Measurements from ENCODE around the gene LZTS3. TPM values are rescaled to one million over a fixed set of nuclear protein-coding genes. Genes with fewer than 3 reads are reported as not detected.

LZTS3 gene
- total and polyA plus RNA-seq, 2 of the 13 experiments (the other 11 are each of a cell fraction or from before 2014, with no cell fraction given), result 10.1 to 31.3 TPM

DNA sequence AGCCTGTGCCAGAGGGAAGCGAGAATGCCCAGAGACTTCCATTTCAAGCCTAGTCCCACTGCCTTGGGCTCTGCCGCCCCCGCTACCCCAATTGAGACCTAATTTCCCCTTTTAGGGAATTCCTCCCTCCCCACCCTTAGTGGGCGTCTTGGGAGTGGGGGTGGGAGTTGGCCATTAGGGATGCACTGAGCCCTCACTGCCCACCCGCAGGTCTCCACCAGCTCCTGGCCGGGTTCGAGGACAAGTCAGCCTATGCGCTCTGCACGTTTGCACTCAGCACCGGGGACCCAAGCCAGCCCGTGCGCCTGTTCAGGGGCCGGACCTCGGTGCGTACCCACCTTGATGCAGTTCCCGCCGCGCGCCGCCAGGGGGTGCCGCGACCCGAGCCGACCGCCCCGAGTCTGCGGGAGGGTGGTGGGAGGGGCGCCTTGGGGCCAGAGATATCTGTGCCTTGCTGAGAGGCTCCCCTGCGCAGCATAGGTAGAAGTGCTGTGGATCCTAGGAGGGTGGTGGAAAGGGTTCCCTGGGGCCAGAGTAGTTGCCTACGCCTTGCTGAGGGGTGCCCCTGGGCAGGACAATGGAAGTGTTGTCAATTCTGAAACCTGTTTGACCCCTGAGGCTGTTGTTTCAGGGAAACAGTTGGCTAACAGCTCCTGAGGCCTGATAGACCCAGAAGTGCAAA, 45.1 kb upstream of the LZTS3 start:
- CTCF ChIA-PET (ENCODE audit: low intra/inter-chr PET ratio, low total read pairs), result interaction anchor here (1.3 to 3.9 kb wide), 6 partner anchors 20 to 165 kb away, joined by 4 to 86 read pairs (median 6); partner anchors contain the start of gene SLC4A11
- Histone ChIP-seq H3K9me3 (ENCODE audit: low read length) (no peaks in the 10 kb centered on the region), H3K9ac (ENCODE audit: insufficient read depth, low read depth, low read length) (0 out of 2 replicates have a peak overlapping the region, but pooled peaks have one; percentile 14), H3K4me2 (ENCODE audit: low read depth, low read length) (peak overlapping the region; percentile 64), H3K4me1 (ENCODE audit: insufficient read depth, low read length) (peaks cover 56% of the 10 kb centered on the region), H3K79me2 (ENCODE audit: insufficient read depth, low read length) (no peaks in the 10 kb centered on the region), H3K27ac (ENCODE audit: extremely low read length, insufficient read depth, low read length) (peak overlapping the region; percentile 27), H4K20me1 (ENCODE audit: insufficient read depth, low read length) (no peaks in the 10 kb centered on the region), H2AFZ (ENCODE audit: low read length) (no peak overlapping the region), H3K4me3 (replicated peaks in 1 of 3; ENCODE audit: insufficient read depth in 1 of 3, low read depth in 2 of 3, low read length in 3 of 3) (peak overlapping the region in 1 of 3 experiments; percentile 17; a peak in 1 of 6 replicates), H3K27me3 (ENCODE audit: control insufficient read depth in 1 of 2, insufficient read depth in 2 of 2, low read length in 2 of 2) (no peaks in the 10 kb centered on the region), H3K36me3 (replicated peaks in 1 of 2; ENCODE audit: control insufficient read depth in 1 of 2, insufficient read depth in 2 of 2, low read length in 2 of 2) (peaks cover 25 to 43% of the 10 kb centered on the region in 2 experiments)
- peak; percentile 74 for ATAC-seq
- POLR2A ChIA-PET, result interaction anchor here (1.1 to 10.0 kb wide), 5 partner anchors 7 to 31 kb away, joined by 3 to 149 read pairs (median 8); partner anchors contain the start of gene ITPA
- intact Hi-C loops (cut with micrococcal nuclease; ENCODE audit: unreplicated experiment), result loop anchor here (1.0 kb wide), 3 partner anchors 32 to 98 kb away; no protein-coding TSS in a partner anchor
- FAIRE-seq, result peak; percentile 48
- 36% methylated on average over 14 of the region's 30 CpGs for WGBS (ENCODE audit: low lambda C conversion rate)
- peak; percentile 75 for DNase-seq (ENCODE audit: low spot score)
- in situ Hi-C loops (cut with HindIII; ENCODE audit: extremely low pct_ligation_motif_present, low pct_unique_long_range_greater_than_20kb), result loop anchor here (5.0 kb wide), 1 partner anchor 34 kb away; no protein-coding TSS in a partner anchor
- no TSS peak for BruUV-seq (replicated peaks)
- TF ChIP-seq, protein P1, sequence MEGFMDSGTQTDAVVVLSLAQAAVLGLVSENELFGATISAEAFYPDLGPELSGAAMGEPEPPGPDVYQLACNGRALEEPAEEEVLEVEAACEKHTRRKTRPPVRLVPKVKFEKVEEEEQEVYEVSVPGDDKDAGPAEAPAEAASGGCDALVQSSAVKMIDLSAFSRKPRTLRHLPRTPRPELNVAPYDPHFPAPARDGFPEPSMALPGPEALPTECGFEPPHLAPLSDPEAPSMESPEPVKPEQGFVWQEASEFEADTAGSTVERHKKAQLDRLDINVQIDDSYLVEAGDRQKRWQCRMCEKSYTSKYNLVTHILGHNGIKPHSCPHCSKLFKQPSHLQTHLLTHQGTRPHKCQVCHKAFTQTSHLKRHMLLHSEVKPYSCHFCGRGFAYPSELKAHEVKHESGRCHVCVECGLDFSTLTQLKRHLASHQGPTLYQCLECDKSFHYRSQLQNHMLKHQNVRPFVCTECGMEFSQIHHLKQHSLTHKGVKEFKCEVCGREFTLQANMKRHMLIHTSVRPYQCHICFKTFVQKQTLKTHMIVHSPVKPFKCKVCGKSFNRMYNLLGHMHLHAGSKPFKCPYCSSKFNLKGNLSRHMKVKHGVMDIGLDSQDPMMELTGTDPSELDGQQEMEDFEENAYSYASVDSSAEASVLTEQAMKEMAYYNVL (CRISPR knock-in tag; IDR thresholded peaks at IDR 0.05; ENCODE audit: borderline replicate concordance), result peak; percentile 28; the same call in 1 of the 2 replicates
- TF ChIP-seq AGO1 (IDR thresholded peaks at IDR 0.05; ENCODE audit: low read depth, low read length, poor library complexity, severe bottlenecking) (peak; percentile 71), ZNF432 (CRISPR knock-in tag; IDR thresholded peaks at IDR 0.05; ENCODE audit: borderline replicate concordance) (no peak), ZNF83 (CRISPR knock-in tag; IDR thresholded peaks at IDR 0.05; ENCODE audit: borderline replicate concordance) (peak; percentile 93; the same call in 1 of the 2 replicates), GATAD1 (CRISPR knock-in tag; IDR thresholded peaks at IDR 0.05) (peak; percentile 71), SMARCE1 (IDR thresholded peaks at IDR 0.05; ENCODE audit: borderline replicate concordance) (no peak), KLF15 (CRISPR knock-in tag; IDR thresholded peaks at IDR 0.05; ENCODE audit: borderline replicate concordance) (no peak), ISL2 (CRISPR knock-in tag; IDR thresholded peaks at IDR 0.05) (peak; percentile 74), KDM5B (CRISPR knock-in tag; IDR thresholded peaks at IDR 0.05; ENCODE audit: borderline replicate concordance) (peak; percentile 89; the same call in 1 of the 2 replicates), PCBP2 (optimal IDR thresholded peaks at IDR 0.05; ENCODE audit: low read depth, low read length, poor library complexity, severe bottlenecking) (peak; percentile 41)
- TF ChIP-seq, protein P2, sequence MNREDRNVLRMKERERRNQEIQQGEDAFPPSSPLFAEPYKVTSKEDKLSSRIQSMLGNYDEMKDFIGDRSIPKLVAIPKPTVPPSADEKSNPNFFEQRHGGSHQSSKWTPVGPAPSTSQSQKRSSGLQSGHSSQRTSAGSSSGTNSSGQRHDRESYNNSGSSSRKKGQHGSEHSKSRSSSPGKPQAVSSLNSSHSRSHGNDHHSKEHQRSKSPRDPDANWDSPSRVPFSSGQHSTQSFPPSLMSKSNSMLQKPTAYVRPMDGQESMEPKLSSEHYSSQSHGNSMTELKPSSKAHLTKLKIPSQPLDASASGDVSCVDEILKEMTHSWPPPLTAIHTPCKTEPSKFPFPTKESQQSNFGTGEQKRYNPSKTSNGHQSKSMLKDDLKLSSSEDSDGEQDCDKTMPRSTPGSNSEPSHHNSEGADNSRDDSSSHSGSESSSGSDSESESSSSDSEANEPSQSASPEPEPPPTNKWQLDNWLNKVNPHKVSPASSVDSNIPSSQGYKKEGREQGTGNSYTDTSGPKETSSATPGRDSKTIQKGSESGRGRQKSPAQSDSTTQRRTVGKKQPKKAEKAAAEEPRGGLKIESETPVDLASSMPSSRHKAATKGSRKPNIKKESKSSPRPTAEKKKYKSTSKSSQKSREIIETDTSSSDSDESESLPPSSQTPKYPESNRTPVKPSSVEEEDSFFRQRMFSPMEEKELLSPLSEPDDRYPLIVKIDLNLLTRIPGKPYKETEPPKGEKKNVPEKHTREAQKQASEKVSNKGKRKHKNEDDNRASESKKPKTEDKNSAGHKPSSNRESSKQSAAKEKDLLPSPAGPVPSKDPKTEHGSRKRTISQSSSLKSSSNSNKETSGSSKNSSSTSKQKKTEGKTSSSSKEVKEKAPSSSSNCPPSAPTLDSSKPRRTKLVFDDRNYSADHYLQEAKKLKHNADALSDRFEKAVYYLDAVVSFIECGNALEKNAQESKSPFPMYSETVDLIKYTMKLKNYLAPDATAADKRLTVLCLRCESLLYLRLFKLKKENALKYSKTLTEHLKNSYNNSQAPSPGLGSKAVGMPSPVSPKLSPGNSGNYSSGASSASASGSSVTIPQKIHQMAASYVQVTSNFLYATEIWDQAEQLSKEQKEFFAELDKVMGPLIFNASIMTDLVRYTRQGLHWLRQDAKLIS (CRISPR knock-in tag; IDR thresholded peaks at IDR 0.05), result no peak
- TF ChIP-seq, protein P3, sequence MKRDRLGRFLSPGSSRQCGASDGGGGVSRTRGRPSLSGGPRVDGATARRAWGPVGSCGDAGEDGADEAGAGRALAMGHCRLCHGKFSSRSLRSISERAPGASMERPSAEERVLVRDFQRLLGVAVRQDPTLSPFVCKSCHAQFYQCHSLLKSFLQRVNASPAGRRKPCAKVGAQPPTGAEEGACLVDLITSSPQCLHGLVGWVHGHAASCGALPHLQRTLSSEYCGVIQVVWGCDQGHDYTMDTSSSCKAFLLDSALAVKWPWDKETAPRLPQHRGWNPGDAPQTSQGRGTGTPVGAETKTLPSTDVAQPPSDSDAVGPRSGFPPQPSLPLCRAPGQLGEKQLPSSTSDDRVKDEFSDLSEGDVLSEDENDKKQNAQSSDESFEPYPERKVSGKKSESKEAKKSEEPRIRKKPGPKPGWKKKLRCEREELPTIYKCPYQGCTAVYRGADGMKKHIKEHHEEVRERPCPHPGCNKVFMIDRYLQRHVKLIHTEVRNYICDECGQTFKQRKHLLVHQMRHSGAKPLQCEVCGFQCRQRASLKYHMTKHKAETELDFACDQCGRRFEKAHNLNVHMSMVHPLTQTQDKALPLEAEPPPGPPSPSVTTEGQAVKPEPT (CRISPR knock-in tag; IDR thresholded peaks at IDR 0.05; ENCODE audit: low read depth), result peak; percentile 91
